A549 treated with GW870086 at 1 μM for 4 hours (cell line): ENCODE results near the gene AFF3. TPM values are rescaled to one million over a fixed set of nuclear protein-coding genes. Genes with fewer than 3 reads are reported as not detected.

Experiments used
- total RNA-seq: library from RNA; stranded (reverse); fragments of 200-300 nt; extraction: Qiagen RNA extraction; gene quantifications from 5 replicates; pipeline ENCODE4 v1.2.3, GENCODE V29; 2022; ENCODE audit warnings: low read depth

The AFF3 gene
- 0.07 to 0.09 TPM in 2 of 5 replicates, not detected in the others for total RNA-seq

GRCh38 chr2:100142393-100142792 lies at the start of gene AFF3:
Gene AFF3, minus strand, starts transcription at chr2:100142590. Its CDS starts 38,136 bp downstream, at chr2:100104454.

Other genes with a start within 250 kb of the AFF3 start
- gene LONRF2, start 179.9 kb upstream of the AFF3 start, total RNA-seq = 1.8 to 3.5 TPM (median 2.7 TPM) in 5 replicates